ENCODE results near the gene ZNF668.
"Not testable (repeated sequence)": the region's sequence is repeated elsewhere in the genome, so short reads cannot be mapped to it uniquely, and the experiment has no call there.

Gene ZNF668

GRCh38 chr16:31061126-31061812 lies 12.8 kb downstream of the ZNF668 start:
- DNase-seq (ENCODE audit: extremely low read depth in 1 of 2, low read depth in 1 of 2): no peak

DNA sequence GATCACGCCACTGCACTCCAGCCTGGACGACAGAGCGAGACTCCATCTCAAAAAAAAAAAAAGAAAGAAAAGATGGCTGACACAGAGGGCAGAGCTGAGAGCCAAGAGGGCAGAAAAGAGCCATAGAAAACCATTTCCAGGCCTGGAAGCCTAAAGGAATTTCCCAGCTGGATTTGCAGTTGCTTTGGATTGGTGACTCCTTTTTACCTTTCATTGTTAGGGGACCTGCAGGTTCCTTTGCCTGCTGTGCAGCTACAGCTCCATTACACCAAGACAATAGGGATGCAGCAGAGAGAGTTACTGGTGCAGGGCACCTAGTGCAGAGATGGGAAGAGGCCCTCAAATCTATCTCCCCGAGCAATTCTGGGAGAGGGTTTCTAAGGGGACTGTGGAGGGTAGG lies 18.4 kb downstream of the ZNF668 start:
- no peak for DNase-seq (ENCODE audit: extremely low read depth in 1 of 2, low read depth in 1 of 2)

- no peak for DNase-seq (ENCODE audit: extremely low read depth in 1 of 2, low read depth in 1 of 2)
Measured at GRCh38 chr16:31052114-31052513, 21.9 kb downstream of the ZNF668 start.

DNA sequence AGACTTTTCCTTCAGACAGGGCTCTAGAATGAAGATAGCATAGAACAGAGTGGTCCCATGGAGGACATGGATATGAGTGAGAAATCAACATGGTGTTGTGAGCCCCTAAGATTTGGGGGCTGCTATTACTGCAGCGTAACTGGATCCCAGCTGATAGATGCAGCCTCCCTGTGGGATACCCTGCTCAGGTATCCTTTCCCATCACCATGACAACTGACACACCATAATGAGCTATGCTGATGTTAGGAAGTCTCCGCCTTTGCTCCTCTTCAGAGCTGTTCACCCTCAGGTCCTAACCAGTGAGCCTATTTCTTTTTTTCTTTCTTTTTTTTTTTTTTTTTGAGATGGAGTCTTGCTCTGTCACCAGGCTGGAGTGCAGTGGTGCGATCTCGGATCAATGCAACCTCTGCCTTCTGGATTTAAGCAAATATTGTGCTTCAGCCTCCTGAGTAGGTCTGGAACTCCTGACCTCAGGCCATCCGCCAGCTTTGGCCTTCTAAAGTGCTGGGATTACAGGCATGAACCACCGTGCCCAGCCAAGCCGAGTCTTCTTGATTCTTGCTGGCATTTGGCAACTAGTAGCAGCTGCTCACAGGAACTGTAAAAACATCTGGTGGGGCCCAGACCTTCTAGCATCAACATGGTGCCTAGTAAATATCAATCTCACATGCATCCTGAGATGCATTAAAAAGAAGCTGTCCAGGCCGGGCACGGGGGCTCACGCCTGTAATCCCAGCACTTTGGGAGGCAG lies 23.6 kb downstream of the ZNF668 start:
- DNase-seq (ENCODE audit: extremely low read depth in 1 of 2, low read depth in 1 of 2): no peak

DNA sequence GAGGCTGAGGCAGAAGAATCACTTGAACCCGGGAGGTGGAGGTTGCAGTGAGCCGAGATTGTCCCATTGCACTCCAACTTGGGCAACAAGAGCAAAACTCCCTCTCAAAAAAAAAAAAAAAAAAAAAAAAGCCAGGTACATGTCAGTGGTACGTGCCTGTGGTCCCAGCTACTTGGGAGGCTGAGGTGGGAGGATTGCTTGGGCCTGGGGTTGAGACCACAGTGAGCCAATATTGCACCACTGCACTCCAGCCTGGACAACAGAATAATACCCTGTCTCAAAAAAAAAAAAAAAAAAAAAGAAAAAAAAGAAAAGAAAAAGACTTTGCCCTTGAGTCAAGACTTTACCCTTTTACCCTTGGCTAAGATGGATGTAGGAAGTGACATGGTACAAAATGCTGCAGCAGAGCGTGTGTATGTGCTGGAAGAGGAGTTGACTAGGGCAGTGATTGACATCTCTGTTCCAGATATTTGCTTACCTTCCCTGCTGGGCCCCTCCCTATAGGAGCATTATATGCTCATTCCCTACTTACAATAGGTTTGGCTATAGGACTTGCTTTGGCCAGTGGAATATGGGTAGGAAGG lies 30.1 kb downstream of the ZNF668 start:
- DNase-seq (ENCODE audit: extremely low read depth in 1 of 2, low read depth in 1 of 2): no peak

DNA sequence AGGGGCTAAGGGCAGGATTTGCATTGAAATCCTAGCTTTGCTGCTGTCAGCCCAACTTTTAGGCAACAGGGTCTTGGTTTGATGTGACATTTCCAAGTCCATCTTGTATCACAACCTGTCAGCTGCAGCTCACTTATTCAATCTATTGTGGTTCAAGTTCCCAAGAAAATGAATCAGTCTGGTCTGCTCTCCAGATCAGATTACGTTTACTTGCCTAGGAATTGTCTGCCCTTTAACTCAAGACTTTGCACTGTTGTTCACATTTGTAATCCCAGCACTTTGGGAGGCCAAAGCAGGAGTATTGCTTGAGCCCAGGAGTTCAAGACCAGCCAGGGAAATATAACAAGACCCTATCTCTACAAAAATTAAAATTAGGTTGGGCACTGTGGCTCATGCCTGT lies 30.7 kb downstream of the ZNF668 start:
- no peak for DNase-seq (ENCODE audit: extremely low read depth in 1 of 2, low read depth in 1 of 2)

DNA sequence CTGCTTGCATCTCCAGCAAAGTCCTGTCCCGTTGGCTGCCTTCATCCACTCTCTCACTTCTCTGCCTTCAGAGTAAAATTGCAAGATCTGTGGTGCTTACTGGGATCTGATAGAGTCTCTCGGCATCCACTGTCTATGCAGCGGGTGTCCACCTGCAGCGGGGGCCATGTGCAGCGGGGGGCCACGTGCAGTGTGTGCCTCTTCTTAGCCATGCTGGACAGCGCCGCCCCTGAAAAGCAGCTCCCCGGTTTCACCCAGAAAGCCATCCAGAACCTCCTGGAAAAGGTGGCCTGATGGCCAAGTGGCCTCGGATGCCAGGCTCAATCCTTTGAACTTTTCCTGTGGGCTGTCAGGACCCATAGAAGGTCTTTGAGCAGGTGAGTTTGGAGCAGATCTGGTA lies 31.2 kb downstream of the ZNF668 start:
- DNase-seq (ENCODE audit: extremely low read depth in 1 of 2, low read depth in 1 of 2): no peak

GRCh38 chr16:31038993-31039392 lies 35.0 kb downstream of the ZNF668 start:
- no peak for DNase-seq (ENCODE audit: extremely low read depth in 1 of 2, low read depth in 1 of 2)

- no peak for DNase-seq (ENCODE audit: extremely low read depth in 1 of 2, low read depth in 1 of 2)
Measured at GRCh38 chr16:31036691-31037090, 37.3 kb downstream of the ZNF668 start.

GRCh38 chr16:31033709-31034492 lies 40.1 kb downstream of the ZNF668 start:
- peak; percentile 69 to 80 for DNase-seq (ENCODE audit: extremely low read depth in 1 of 2, low read depth in 1 of 2)

GRCh38 chr16:31032736-31033708 lies 41.0 kb downstream of the ZNF668 start, which contains the start of gene STX4:
STX4 (plus strand) TSS chr16:31033558; CDS start chr16:31033806, 248 bp downstream.
- peak; percentile 97 for DNase-seq (ENCODE audit: extremely low read depth in 1 of 2, low read depth in 1 of 2)

DNA sequence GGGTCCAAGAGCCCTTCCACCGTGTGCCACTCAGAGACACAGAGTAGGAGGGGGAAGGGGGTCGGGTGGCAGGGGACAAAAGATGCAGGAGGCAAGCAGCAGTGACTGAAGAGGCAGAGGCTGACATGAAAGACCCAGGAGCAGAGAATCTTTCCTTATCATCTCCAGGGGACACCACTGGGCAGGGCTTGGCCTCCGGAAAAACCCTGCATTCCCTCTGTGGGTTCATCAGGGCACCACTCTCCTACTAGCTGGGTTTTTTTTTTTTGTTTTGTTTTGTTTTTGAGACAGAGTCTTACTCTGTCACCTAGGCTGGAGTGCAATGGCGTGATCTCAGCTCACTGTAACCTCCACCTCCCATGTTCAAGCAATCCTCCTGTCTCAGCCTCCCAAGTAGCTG lies 42.8 kb downstream of the ZNF668 start:
- DNase-seq (ENCODE audit: extremely low read depth in 1 of 2, low read depth in 1 of 2): no peak

DNA sequence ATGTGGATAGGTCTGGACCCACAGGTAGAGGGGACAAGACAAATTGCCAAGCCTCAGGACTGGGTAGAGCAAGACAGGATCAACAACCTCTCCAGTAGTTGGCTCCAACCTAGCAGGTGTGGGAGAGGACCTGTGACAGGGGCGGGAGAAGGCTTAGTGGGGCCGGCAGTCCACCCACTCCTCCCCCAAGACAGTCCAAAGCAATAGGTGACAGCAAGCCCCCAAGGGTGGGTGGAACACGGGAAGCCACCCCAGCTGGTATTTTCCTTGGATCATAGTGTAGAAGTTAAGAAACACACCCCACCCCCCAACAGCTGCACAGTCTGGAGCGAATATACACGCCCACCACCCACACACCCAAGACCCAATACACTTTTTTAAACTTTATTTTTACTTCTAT lies 44.8 kb downstream of the ZNF668 start:
- DNase-seq (ENCODE audit: extremely low read depth in 1 of 2, low read depth in 1 of 2): no peak

DNA sequence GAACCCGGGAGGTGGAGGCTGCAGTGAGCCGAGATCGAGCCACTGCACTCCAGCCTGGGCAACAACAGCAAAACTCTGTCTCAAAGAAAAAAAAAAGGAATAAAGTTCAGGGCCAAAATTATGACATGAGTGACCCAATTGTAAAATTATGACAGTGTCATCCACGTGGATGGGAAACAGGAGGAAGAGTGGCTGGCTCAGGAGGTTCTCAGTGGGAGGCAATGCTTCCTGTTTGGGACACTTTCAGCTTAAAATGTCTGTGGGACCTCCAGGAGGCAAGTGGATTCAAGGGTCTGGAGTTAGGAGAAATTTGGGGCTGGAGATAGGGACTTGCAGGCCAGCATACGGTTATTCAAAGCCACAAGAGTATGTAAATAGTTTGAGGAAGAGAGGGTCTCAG lies 48.7 kb downstream of the ZNF668 start:
- DNase-seq (ENCODE audit: extremely low read depth in 1 of 2, low read depth in 1 of 2): no peak

DNA sequence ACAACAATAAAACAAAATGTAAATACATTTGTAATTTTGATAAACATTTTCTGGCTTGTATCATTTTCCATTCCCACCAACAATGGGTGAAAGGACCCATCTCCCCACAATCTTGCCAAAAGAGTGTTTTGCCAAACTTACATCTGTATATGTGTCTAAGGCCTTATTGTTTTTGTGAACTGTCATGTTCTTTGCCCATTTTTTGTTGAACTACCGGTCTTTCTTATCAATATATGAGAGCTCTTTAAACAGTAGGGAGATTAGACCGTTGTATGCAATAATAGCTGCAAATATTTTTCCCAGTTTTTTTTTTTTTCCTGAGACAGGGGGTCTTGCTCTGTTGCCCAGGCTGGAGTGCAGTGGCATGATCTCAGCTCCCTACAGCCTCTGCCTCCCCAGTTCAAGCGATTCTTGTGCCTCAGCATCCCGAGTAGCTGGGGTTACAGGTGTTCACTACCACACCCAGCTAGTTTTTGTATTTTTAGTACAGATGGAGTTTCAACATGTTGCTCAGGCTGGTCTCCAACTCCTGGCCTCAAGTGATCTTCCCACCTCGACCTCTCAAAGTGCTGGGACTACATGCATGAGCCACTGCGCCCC lies 50.3 kb downstream of the ZNF668 start:
- DNase-seq (ENCODE audit: extremely low read depth in 1 of 2, low read depth in 1 of 2): no peak

DNA sequence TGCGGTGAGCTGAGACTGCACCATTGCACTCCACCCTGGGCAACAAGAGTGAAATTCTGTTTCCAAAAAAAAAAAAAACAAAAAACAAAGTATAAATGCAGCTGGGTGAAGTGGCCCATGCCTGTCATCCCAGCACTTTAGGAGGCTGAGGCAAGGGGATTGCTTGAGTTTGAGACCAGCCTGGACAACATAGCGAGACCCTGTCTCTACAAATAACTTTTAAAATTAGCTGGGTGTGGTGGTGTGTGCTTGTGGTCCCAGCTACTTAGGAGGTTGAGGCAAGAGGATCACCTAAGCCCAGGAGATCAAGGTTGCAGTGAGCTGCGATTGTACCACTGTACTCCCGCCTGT lies 50.8 kb downstream of the ZNF668 start:
- no peak for DNase-seq (ENCODE audit: extremely low read depth in 1 of 2, low read depth in 1 of 2)

DNA sequence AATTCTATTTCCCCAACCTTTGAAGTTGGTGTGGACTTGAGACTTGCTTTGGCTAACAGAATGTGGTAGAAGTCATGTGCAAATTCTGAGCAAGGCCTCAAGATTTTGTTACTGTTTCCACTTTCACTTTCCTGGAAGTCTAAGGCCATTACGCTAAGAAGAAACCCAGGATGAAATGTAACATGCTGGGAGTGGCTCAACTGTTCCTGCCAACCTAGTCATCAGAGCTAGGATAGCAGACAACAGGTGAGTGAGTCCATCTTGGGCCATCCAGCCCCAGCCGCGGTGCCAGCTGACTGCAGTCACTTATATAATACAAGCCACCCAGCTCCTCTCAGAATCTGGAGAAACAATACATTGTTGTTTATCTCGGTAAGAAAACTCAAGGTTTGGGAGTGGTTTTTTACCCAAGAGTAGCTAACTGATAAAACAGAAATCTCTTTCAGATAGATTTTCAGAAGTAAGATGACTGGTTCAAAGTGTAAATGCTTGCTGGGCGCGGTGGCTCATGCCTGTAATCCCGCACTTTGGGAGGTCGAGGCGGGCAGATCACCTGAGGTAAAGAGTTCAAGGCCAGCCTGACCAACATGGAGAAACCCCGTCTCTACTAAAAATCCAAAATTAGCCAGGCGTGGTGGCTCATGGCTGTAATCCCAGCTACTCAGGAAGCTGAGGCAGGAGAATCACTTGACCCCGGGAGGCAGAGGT lies 51.3 kb downstream of the ZNF668 start:
- no peak for DNase-seq (ENCODE audit: extremely low read depth in 1 of 2, low read depth in 1 of 2)

DNA sequence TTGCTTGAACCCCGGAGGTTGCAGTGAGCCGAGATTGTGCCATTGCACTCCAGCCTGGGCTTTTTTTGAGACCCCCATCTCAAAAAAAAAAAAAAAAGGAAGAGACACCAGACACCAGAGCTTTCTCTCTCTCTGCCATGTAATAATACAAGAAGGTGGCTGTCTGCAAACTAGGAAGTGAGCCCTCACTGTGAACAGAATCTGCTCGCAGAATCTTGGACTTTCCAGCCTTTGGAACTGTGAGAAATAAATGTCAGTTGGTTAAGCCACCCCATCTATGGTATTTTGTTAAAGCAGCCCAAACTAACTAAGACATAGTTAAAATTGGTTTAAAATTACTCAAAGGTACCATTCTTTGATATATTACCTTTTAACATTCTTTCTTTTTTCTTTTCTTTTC lies 53.5 kb downstream of the ZNF668 start:
- DNase-seq (ENCODE audit: extremely low read depth in 1 of 2, low read depth in 1 of 2): no peak

- not testable (repeated sequence) for DNase-seq (ENCODE audit: extremely low read depth in 1 of 2, low read depth in 1 of 2)
Measured at GRCh38 chr16:31017756-31018155, 56.3 kb downstream of the ZNF668 start.

Measured in activated CD8-positive, alpha-beta memory T cell treated with anti-CD3 and anti-CD28 coated beads for 1 hour (primary cell).